Ovary (tissue), 9 donors: ENCODE results near the gene ECEL1. TPM values are rescaled to one million over a fixed set of nuclear protein-coding genes. Genes with fewer than 3 reads are reported as not detected.
"Not testable (repeated sequence)": the region's sequence is repeated elsewhere in the genome, so short reads cannot be mapped to it uniquely, and the experiment has no call there.

Experiments
- DNase-seq, 5 donors: peaks; one replicate each; pipeline ENCODE4 v3.0.0-alpha.2; 2019 to 2020
- H3K27ac ChIP-seq, 2 donors: fragments of 200-600 bp; one replicate each; pipeline versions ENCODE4 v1.5.1 to v1.8.0; 2019 to 2022
- H3K27me3 ChIP-seq: fragments of 200-600 bp; one replicate; pipeline ENCODE4 v1.8.0; 2022
- H3K36me3 ChIP-seq: fragments of 200-600 bp; sonication (generic); one replicate; pipeline ENCODE4 v1.5.1; 2019
- H3K4me1 ChIP-seq: one replicate; pipeline ENCODE4 v1.8.1; 2013; ENCODE audit warnings: mild to moderate bottlenecking, moderate library complexity; ENCODE audit not compliant: insufficient read depth
- H3K4me3 ChIP-seq: fragments of 200-600 bp; sonication (generic); one replicate; pipeline ENCODE4 v1.5.1; 2017
- H3K9me3 ChIP-seq, 2 donors: fragments of 200-600 bp in 1 of 2; sonication (generic) in 1 of 2; one replicate each; pipeline versions ENCODE4 v1.5.1 to v1.8.1; 2013 to 2019; ENCODE audit warnings: mild to moderate bottlenecking in 1 of 2, moderate library complexity in 1 of 2
- EP300 ChIP-seq: sonication (generic); formaldehyde crosslinking; IDR thresholded peaks from one replicate; pipeline ENCODE4 v1.6.1; 2017; ENCODE audit warnings: antibody characterized with exemption
- POLR2A ChIP-seq: fragments of 450-650 bp; IDR thresholded peaks from one replicate; pipeline ENCODE4 v1.6.1; 2017; ENCODE audit warnings: antibody characterized with exemption, mild to moderate bottlenecking, moderate library complexity
- WGBS, 3 donors: extraction: QIAGEN DNeasy Blood & Tissue Kit in 1 of 3; methylation state at CpG; one replicate each; pipeline versions ENCODE4 v1.1.5 to v1.1.7; 2013 to 2017; 5-methylcytosine and 5-hydroxymethylcytosine counted together
- intact Hi-C, 4 donors: fragments of 100-400 bp; cut with DNase I; formaldehyde crosslinking; loops; one replicate each; pipeline versions ENCODE4 v1.11.0 to v1.15.1; 2022 to 2023
- polyA plus RNA-seq, 2 donors: library from polyadenylated mRNA; stranded (reverse); fragments of 200-250 nt in 1 of 2; fragments of 350-450 nt in 1 of 2; fragmentation: Illumina TruSeq in 1 of 2; extraction: RNeasy Lipid Tissue Mini Kit (QIAGEN cat#74804) in 1 of 2; gene quantifications; one replicate each; pipeline ENCODE4 v1.2.3, GENCODE V29; 2013 to 2014
- total RNA-seq, 7 donors: library from RNA; depleted of rRNA in 2 of 7; stranded (reverse); fragments of >200 nt in 2 of 7; fragmentation: NEBNext Ultra II Directional in 3 of 7; extraction: Animal tissue kit (Norgen Biotek cat#: 25700) in 3 of 7; gene quantifications; one replicate each; pipeline versions ENCODE4 v1.1.0 to v1.2.4, GENCODE V29; 2016 to 2023
- TF ChIP-seq, protein P1 (sequence below), 3 donors: fragments of 450-650 bp in 2 of 3; fragments of 200-600 bp in 1 of 3; IDR thresholded peaks; one replicate each; pipeline versions ENCODE4 v1.5.1 to v1.8.0; 2016 to 2022; ENCODE audit warnings: antibody characterized with exemption in 3 of 3, mild to moderate bottlenecking in 1 of 3
- donor health status: DM: no; HTN: no; CAD: no; lungs with moderate emphysema.
- donor health status: DM: no; HTN: no; CAD: no.
- donor health status: Bipolar disorder and iron deficiency.
- donor health status: DM: yes; HTN: yes; CAD: no.
- donor health status: DM: no; HTN: no; CAD: no.
- donor health status: DM: yes; HTN: yes; CAD: no.

The ECEL1 gene
- total and polyA plus RNA-seq, 9 donors, result 2.4 to 251 (median 46.3) TPM

DNA sequence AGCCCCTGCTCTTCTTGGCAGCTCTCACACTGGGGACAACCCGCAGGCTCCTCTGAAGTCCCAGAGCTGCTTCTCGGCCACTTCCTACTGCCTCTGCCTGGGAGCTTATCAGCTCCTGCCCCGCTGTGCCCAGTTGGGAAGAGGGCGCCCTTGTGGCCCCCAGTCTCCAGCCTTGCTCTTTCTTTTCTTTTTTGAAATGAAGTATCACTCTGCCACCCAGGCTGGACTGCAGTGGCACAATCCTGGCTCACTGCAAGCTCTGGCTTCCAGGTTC is 52.3 kb downstream of the ECEL1 start:
- H3K4me3 ChIP-seq, result no peak overlapping the region
- peak in 1 of 5 donors; percentile 8 for DNase-seq
- peaks cover 3% of the 10 kb centered on the region for H3K4me1 ChIP-seq
- no peak overlapping the region for H3K27ac ChIP-seq
- no peaks in the 10 kb centered on the region for H3K36me3 ChIP-seq
- no peaks in the 10 kb centered on the region for H3K27me3 ChIP-seq
- WGBS, 3 donors, result 90 to 97% (median 95%) methylated on average over 4 of the region's 4 CpGs
- no peaks in the 10 kb centered on the region for H3K9me3 ChIP-seq
- TF ChIP-seq, protein P1, sequence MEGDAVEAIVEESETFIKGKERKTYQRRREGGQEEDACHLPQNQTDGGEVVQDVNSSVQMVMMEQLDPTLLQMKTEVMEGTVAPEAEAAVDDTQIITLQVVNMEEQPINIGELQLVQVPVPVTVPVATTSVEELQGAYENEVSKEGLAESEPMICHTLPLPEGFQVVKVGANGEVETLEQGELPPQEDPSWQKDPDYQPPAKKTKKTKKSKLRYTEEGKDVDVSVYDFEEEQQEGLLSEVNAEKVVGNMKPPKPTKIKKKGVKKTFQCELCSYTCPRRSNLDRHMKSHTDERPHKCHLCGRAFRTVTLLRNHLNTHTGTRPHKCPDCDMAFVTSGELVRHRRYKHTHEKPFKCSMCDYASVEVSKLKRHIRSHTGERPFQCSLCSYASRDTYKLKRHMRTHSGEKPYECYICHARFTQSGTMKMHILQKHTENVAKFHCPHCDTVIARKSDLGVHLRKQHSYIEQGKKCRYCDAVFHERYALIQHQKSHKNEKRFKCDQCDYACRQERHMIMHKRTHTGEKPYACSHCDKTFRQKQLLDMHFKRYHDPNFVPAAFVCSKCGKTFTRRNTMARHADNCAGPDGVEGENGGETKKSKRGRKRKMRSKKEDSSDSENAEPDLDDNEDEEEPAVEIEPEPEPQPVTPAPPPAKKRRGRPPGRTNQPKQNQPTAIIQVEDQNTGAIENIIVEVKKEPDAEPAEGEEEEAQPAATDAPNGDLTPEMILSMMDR (IDR thresholded peaks at IDR 0.05), result no peak
- TF ChIP-seq POLR2A (no peak), EP300 (no peak)
- intact Hi-C loops, result loop anchor here in 3 of 4 donors (5.0 to 10.0 kb wide), 3 partner anchors 111 to 528 kb away; partner anchors contain the start of gene NPPC (in 1 of the 3)

DNA sequence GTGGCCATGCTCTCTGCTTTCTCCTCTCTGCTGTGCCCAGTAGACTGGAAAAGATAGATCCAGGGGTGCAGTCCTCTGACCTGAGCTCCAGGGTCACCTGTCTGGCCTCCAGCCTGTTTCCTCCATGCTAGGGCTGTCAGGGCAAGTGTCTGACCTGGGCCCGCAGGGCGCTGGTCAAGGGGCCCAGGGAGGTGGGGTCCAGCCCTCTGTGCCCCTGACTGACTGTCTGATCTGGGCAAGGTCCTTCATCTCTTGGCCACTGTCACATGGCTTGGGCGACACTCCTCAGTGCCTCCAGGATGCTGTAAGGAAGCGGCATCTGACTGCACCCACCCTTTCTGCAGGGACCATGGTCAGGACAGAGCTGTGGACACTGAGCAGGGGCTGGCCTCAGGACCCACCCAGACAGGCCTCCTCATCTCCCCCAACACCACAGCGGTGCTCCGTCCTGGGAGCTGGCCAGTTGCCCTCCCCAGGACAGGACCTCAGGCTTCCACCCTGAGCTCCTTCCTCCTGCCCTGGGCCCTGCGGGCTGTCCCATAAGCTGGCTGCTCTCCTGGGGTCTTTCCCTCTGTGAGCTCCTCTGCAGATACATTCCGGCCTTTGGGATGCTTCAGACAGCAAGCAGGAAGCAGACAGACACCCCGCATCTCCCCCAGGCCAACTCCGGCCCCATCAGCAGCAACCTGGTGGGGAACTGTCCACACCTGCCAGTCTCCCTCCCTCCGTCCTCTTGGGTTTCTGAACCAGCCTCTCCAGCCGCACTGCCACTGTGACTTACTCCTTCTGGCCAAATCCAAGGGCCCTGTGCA is 52.9 kb downstream of the ECEL1 start:
- peak in 1 of 5 donors; percentile 8 for DNase-seq
- TF ChIP-seq POLR2A (no peak), EP300 (no peak)
- TF ChIP-seq, protein P1 (IDR thresholded peaks at IDR 0.05), result no peak
- intact Hi-C loops, result loop anchor here in 3 of 4 donors (5.0 to 10.0 kb wide), 3 partner anchors 110 to 527 kb away; partner anchors contain the start of gene NPPC (in 1 of the 3)
- H3K4me3 ChIP-seq, result no peak overlapping the region
- no peaks in the 10 kb centered on the region for H3K9me3 ChIP-seq
- H3K4me1 ChIP-seq, result peaks cover 1% of the 10 kb centered on the region
- WGBS, 3 donors, result 88 to 94% (median 90%) methylated on average over 12 of the region's 12 CpGs
- H3K36me3 ChIP-seq, result no peaks in the 10 kb centered on the region
- no peak overlapping the region for H3K27ac ChIP-seq
- H3K27me3 ChIP-seq, result no peaks in the 10 kb centered on the region

DNA sequence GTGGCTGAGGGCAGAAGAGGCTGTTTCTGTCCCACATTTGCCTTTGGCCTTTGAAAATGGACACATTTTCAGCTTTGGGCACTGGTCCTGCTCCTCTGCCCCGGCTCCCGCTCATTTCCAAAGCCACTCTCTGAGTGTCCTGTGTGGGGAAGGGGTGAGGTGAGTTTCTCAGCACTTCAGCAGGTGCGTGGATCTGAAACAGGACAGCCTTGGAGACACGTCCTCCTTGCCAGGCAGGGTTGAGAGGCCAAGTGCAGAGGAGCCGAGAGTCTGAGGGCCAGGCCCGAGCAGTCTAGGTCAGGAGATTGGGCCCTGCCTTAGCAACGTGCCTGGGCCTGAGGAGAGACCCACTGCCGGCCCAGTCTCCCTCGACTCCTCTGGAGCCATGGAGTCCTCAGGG is 53.5 kb downstream of the ECEL1 start:
- TF ChIP-seq EP300 (no peak), POLR2A (no peak)
- TF ChIP-seq, protein P1 (IDR thresholded peaks at IDR 0.05), result no peak
- DNase-seq, result peak in 1 of 5 donors; percentile 6
- H3K27ac ChIP-seq, result no peak overlapping the region
- no peak overlapping the region for H3K4me3 ChIP-seq
- 84 to 88% (median 86%) methylated on average over 9 of the region's 9 CpGs for WGBS, 3 donors
- H3K4me1 ChIP-seq, result no peaks in the 10 kb centered on the region
- H3K36me3 ChIP-seq, result no peaks in the 10 kb centered on the region
- intact Hi-C loops, result loop anchor here in 1 of 4 donors (10.0 kb wide), 1 partner anchor 109 kb away; no protein-coding TSS in a partner anchor
- no peaks in the 10 kb centered on the region for H3K9me3 ChIP-seq
- no peaks in the 10 kb centered on the region for H3K27me3 ChIP-seq

DNA sequence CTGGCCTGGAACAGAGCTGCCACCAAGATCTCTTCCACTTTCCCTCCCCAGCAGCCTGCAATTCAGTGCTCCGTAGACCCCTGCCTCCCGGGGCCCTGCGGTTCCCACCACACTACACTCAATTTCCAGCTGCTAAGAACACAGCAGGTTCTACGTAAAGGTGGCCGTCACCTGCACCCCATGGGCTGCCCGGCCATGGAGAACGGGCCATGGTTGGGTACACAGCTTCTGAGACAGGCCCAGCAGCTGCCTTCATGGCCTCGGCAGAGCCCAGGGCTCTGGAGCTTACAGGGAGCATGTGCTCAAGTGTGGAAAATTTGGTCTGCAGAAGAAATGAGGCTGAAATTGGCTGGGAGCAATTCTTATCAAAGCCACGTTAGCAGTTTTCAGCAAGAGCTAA is 54.0 kb downstream of the ECEL1 start:
- H3K27me3 ChIP-seq, H3K9me3 ChIP-seq, H3K27ac ChIP-seq, H3K4me1 ChIP-seq, H3K4me3 ChIP-seq, H3K36me3 ChIP-seq: not testable (repeated sequence)
- intact Hi-C loops, result loop anchor here in 1 of 4 donors (10.0 kb wide), 1 partner anchor 109 kb away; no protein-coding TSS in a partner anchor
- peak in 1 of 5 donors; percentile 4 for DNase-seq
- WGBS, 3 donors, result 85 to 89% (median 88%) methylated on average over 9 of the region's 9 CpGs

DNA sequence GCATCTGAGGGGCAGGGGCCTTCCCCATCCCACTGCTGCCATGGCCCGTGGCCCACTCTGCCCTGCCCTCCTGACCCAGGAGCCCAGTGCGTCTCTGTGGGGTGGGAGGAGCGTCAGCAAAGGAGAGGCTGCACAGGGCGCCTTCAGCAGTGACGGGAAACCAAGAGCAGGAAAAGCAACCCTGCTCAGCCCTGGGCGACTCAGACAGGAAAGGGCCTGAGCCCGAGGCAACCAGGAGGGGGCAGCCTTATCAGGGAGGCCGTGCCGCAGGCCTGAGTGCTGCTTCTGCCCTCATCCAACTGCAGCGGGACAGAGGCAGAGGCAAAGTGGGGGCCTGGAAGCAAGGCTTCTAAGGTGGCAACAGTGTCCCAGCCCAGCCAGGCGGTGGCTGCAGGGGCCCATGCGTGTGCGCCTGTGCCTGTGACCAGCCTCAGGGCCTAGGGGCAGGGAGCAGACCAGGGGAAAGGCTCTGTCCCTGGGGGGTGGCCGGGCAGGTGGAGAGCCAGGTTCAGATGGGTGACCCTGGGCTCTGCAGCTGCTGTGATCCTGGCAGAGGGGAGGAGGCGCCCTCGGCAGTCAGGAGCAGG is 54.9 kb downstream of the ECEL1 start:
- no peak for TF ChIP-seq EP300
- no peak for TF ChIP-seq POLR2A
- TF ChIP-seq, protein P1 (IDR thresholded peaks at IDR 0.05), result no peak
- H3K4me1 ChIP-seq, result no peaks in the 10 kb centered on the region
- intact Hi-C loops, result loop anchor here in 1 of 4 donors (10.0 kb wide), 1 partner anchor 108 kb away; no protein-coding TSS in a partner anchor
- H3K27ac ChIP-seq, result no peak overlapping the region
- H3K9me3 ChIP-seq, result no peaks in the 10 kb centered on the region
- H3K36me3 ChIP-seq, result no peaks in the 10 kb centered on the region
- DNase-seq, result peak in 1 of 5 donors; percentile 11
- 75 to 85% (median 83%) methylated on average over 15 to 16 of the region's 16 CpGs for WGBS, 3 donors
- H3K27me3 ChIP-seq, result no peaks in the 10 kb centered on the region
- no peak overlapping the region for H3K4me3 ChIP-seq
